BE2C (cell line): ENCODE results near the gene KCNK5.

Experiments
- DNase-seq: peaks from one replicate; pipeline ENCODE4 v3.0.0-alpha.2; 2020
- H3K27me3 ChIP-seq: fragments of 250-450 bp; sonication (Bioruptor Pico); 2 replicates; pipeline ENCODE4 v1.5.1; 2020; ENCODE audit warnings: mild to moderate bottlenecking
- H3K36me3 ChIP-seq: fragments of 250-450 bp; sonication (Bioruptor Pico); 2 replicates; pipeline ENCODE4 v1.5.1; 2020; ENCODE audit warnings: mild to moderate bottlenecking
- H3K4me1 ChIP-seq: fragments of 250-450 bp; sonication (Bioruptor Pico); 2 replicates; pipeline ENCODE4 v1.5.1; 2020
- H3K4me3 ChIP-seq: 2 replicates; pipeline ENCODE4 v1.5.1; 2011; ENCODE audit warnings: low read depth, low read length
- H3K9me3 ChIP-seq: fragments of 250-450 bp; sonication (Bioruptor Pico); 2 replicates; pipeline ENCODE4 v1.5.1; 2020
- TF ChIP-seq, protein P1 (sequence below): IDR thresholded peaks from 2 replicates; pipeline ENCODE4 v1.5.1; 2012; ENCODE audit warnings: mild to moderate bottlenecking, low read depth, low read length

The KCNK5 gene

DNA sequence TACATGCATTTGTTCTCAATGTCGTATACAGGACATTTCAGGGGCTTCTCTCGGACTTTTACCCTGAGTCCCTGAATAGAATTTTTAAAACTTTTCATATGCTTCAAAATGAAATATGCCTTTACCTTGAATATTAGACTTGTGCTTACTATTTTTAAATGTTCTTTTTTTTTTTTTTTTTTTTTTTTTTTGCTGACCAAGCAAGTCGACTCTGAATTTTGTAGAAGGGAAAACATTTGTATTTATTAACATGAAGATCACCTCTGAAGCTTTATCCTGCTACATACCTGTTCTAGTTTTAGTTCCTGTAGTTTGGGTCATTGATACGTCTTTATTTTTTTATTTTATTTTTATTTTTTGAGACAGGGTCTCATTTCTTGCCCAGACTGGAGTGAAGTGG lies 74.6 kb downstream of the KCNK5 start:
- no peak for DNase-seq
- Histone ChIP-seq H3K4me1 (no peaks in the 10 kb centered on the region), H3K27me3 (peaks cover 26% of the 10 kb centered on the region), H3K4me3 (no peak overlapping the region), H3K36me3 (no peaks in the 10 kb centered on the region), H3K9me3 (no peaks in the 10 kb centered on the region)
- TF ChIP-seq, protein P1, sequence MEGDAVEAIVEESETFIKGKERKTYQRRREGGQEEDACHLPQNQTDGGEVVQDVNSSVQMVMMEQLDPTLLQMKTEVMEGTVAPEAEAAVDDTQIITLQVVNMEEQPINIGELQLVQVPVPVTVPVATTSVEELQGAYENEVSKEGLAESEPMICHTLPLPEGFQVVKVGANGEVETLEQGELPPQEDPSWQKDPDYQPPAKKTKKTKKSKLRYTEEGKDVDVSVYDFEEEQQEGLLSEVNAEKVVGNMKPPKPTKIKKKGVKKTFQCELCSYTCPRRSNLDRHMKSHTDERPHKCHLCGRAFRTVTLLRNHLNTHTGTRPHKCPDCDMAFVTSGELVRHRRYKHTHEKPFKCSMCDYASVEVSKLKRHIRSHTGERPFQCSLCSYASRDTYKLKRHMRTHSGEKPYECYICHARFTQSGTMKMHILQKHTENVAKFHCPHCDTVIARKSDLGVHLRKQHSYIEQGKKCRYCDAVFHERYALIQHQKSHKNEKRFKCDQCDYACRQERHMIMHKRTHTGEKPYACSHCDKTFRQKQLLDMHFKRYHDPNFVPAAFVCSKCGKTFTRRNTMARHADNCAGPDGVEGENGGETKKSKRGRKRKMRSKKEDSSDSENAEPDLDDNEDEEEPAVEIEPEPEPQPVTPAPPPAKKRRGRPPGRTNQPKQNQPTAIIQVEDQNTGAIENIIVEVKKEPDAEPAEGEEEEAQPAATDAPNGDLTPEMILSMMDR = no peak

DNA sequence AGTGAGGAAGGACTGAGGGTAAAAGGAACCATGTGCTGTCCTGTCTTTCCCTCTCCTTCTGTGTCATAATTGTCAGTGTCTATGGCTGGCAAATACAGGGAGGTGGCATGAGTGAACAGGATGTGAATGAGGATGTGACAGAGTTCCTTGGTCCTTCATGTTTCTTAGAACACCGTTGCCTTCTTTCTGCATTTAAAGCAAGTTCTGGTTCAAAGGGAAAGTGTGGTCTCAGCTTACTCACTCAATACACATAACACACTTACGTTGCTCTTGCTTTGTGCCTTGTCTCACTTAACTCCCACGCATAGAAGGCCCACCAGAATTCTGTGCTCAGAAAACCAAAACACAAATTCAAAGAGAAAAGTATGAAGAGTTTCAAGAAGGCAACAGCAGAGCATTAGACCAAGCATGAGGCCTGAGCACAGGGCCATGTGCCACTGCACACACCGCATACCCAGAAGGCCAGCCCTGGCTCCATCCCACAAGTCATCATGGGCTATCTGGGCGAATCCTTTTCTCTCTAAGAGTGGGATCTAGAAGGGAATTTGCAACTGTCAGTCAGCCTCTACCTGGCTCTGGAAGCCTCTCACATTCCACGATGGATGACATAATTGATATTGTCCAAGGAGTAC lies 75.4 kb downstream of the KCNK5 start:
- Histone ChIP-seq H3K27me3 (peaks cover 29% of the 10 kb centered on the region), H3K4me3 (no peak overlapping the region), H3K4me1 (no peaks in the 10 kb centered on the region), H3K9me3 (no peaks in the 10 kb centered on the region), H3K36me3 (no peaks in the 10 kb centered on the region)
- no peak for DNase-seq
- TF ChIP-seq, protein P1 = no peak

DNA sequence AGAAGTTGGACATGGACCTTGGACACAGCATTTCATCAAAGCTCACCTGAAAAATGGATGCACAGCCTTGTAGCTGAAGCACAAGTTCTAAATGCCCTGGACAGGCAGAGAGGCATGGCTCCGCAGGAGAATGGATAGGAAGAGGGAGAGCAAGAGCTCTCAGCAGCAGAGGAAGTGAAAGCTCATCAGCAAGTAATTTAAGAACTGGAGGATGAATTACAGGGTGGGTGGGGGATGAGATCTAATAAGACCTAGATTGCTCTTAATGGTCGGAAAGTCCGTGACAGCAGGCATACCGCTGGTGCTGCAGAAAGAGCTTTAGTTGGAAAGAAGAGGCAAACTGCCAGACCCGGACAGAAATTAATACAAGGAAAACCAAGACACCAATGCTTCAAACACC lies 77.0 kb downstream of the KCNK5 start:
- Histone ChIP-seq H3K4me3 (no peak overlapping the region), H3K27me3 (peaks cover 35% of the 10 kb centered on the region), H3K4me1 (no peaks in the 10 kb centered on the region), H3K36me3 (no peaks in the 10 kb centered on the region), H3K9me3 (no peaks in the 10 kb centered on the region)
- no peak for DNase-seq
- TF ChIP-seq, protein P1 = no peak

DNA sequence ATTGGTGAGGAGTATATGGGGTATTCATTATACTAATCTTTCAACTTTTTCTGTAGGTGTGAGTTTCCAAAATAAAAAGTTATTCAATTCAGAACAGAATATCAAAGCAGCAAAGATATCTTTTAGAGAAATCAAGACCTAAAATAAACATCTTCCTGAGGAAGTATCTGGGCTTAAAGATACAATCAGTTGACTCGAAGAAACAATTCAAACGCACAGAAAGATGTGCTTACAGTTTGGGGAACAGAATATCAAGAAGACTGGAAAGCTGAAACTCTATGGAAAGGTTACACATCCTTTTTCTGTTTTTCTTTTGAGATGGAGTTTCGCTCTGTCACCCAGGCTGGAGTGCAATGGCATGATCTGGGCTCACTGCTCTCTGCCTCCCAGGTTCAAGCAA lies 78.1 kb downstream of the KCNK5 start:
- no peaks in the 10 kb centered on the region for H3K4me1 ChIP-seq
- no peaks in the 10 kb centered on the region for H3K9me3 ChIP-seq
- H3K36me3 ChIP-seq = no peaks in the 10 kb centered on the region
- TF ChIP-seq, protein P1 = no peak
- peaks cover 35% of the 10 kb centered on the region for H3K27me3 ChIP-seq
- H3K4me3 ChIP-seq = no peak overlapping the region
- DNase-seq = no peak

DNA sequence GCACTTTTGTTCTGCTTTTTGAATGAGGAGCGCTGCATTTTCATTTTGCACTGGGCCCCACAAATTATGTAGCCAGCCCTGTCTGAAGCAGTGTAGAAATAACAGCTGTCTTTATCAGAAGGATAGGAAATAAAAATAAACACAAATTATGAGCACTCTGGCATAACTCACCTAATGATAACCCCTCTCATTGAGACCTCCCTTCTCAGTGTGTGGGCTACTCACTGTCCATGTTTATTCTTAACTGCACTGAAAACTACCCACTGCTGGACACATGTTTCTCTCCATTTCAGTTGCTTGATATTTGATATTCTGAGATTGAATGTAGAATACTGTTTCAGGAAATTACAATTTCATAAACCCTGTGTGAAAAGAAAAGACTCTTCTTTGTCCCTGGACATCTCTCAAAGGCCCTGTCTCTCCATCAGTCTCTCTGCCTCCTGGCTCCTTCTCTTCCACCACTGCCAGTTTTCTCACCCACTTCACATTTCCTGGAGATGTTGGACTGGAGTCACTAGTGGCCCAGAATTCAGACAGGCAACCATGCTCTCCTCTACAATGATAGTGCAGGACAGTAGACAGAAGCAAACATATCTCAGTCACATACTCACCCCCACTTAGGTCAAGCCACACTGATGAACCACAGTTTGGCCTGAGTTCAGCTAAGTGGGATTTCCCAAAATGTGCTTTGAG lies 84.6 kb downstream of the KCNK5 start:
- DNase-seq = no peak
- H3K4me1 ChIP-seq = peaks cover 3% of the 10 kb centered on the region; the same call in 1 of the 2 replicates
- no peaks in the 10 kb centered on the region for H3K9me3 ChIP-seq
- H3K27me3 ChIP-seq = peaks cover 9% of the 10 kb centered on the region
- TF ChIP-seq, protein P1 = no peak
- H3K4me3 ChIP-seq = no peak overlapping the region
- H3K36me3 ChIP-seq = no peaks in the 10 kb centered on the region
